HG03039 (cell line): Measurements from ENCODE around the gene ZNF322.

Experiments
- ATAC-seq: cut with Tn5 transposase; IDR thresholded peaks from one replicate; pipeline ENCODE4 v1.9.1; 2021; ENCODE audit warnings: mild to moderate bottlenecking, moderate library complexity; ENCODE audit not compliant: unreplicated experiment

Gene ZNF322

DNA sequence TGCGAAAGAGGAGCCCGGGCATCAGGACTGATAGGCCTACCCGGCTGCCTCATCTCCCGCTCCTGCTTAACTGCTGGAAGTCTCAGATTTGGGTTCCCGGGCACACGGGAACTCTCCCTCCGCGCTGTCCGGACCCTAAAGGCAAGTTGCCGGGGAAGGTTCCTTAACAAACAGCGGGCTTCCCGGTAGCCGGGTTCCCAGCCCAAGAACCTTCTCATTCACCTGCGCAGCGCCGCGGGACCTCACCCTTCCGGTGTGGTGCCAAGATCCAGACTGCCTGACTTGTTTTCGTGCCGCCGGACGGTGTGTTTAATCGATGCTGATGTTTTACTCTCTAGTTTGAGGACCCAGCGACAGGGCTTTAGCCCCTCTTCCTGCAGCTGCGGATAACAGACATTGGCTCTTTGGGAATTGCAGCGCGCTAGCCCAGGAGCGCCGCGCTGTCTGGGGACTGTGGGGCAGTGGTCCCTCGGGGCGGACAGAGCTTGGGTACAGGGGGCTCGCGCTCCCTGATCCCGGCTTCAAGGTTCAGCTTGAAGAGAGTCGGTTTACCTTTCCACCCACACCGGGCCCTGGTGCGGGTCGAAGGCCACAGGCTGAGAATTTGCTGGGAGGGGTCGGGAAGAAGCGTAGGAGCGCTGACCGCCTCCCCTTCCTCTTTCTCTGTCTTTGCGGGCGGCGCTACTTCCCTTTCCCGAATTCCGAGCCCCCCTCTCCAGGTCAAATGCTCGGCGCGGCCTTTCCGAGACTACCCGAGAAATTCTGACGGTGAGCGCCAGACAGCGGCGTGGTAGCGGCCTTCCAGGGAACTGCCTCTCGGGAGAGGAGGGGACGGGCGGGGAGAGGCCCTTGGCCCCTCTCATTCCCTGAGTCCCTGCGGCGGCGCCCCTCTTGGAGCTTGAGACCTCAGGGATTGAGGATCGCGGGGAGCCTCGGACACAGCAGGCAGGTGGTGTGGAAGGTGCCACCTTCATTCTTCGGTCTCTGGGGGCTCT is 45.6 kb downstream of the ZNF322 start:
- ATAC-seq: no peak

DNA sequence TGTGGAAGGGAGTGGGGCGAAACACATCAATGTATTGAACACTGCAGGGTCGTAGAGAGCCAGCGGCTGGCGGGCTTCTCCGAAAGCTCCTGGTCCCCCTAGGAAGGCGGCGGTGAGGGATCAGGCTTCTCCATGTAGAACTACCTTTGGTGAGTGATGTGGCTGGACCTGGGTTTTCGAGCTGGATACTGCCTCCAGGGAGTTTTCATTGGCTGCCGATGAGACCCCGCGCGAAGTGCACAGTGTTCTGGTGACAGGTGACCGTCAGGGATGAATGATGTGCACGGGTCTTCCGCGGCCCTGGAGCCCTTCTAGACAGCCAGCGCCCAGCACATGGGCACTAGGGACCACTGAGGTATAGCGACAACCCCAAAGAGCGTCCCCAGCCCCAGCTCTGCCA is 46.3 kb downstream of the ZNF322 start:
- no peak for ATAC-seq

DNA sequence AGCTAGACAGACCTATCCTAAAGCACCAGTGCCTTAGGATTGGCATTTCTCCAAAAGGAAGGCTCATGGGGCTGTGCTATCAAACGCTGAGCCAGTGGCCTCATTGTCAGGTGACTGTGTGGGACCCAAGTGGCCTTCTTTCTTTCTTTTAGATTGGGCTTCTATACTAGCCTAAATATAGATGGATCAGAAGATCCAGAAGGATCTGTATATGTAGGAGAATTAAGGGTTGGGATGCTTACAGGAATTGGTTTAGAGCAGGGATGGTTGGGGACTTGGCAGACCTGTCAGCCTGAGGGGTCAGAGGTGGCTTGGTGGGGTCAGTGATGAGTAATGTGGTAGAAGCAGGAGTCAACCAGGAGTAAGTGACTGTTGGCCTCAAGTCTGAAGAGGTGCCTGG is 47.9 kb downstream of the ZNF322 start:
- ATAC-seq: no peak

DNA sequence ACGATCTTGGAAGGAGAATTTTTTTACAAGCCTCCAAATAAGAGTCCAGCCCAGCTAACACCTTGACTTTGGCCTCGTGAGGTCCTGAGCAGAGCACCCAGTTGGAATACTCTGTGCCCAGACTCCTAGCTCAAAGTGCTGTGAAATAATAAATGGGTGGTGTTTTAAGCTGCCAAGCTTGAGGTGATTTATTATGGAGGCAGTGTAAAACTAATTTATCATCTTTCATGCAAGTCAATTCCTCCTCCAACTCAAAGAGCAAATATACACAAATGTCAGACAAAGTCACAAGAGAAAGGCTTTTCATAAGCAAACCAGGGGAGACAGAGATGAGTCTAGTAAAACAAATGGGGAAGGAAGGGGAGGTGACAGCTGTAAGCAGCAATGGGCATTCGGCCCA is 50.1 kb downstream of the ZNF322 start:
- ATAC-seq: no peak

DNA sequence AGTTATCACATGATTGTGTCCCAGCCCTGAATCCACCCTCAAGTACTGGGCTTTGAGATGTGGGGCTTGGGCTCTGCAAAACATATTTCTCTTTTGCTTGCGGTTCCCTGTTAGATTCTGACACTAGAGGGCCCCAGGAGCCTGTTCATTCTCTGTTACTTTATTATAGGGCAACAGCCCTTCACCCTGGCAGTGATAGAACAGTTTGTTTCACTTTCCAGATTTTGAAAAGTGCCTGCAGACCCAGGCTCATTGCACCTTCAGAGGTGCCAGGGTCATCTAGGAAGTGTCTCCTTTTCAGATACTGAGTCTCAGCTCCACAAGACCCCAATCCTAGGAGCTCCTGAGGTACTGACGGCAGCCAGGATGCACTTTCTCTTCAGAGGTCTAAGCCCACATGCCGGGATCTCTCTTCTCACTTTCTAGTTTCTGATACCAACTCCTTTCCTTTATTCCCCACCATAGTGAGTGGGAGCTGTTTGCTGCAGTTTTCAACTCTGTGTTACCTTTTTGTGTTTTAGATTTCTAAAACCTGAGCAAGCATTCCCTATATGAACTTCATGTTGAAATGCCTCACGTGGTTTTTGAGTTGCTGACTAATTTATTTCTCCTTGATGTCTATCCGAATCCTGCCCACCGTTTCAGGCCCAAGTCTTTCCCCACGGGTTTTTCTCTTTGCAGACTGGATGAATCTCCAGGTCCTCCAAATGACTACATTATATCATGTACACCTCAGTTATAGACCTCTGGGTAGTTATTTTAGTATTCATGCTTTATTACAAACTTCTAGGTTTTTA is 51.9 kb downstream of the ZNF322 start:
- no peak for ATAC-seq

DNA sequence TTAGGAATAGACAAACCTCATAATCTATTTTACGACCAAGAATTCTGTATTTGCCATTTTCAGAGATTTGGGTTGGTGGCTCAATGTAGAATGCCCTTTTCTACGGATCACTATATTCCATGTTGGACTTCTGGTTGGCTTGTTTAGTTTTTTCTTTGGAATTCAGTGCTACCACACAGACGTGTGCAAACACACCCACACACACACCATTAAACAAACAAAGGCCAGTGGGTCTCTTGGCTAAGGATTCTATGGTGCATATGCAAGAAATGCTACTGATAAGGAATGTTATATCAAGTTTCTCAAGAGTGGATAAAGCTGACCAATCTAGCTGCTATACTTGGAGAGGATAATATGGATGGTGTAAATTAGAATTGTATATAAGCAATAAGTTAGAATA is 54.7 kb downstream of the ZNF322 start:
- no peak for ATAC-seq

DNA sequence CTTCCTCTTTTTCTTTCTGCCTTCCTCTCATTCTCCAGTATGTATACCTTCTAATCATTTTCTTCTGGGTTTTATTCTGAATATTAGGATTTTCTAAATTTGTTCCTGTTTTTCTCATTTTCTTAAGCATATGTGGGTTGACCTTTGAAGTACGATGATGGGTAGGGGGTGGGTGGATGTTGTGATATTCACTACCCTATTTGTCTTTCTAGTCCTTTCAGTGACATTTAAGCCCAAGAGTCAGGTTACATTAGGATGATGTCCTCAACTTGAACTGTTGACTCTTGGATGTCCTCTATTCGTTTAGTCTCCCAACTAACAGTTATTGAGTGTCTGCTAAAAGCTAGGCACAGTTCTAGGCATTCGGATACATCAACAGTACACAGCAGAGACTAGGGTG is 55.5 kb downstream of the ZNF322 start:
- ATAC-seq: no peak

DNA sequence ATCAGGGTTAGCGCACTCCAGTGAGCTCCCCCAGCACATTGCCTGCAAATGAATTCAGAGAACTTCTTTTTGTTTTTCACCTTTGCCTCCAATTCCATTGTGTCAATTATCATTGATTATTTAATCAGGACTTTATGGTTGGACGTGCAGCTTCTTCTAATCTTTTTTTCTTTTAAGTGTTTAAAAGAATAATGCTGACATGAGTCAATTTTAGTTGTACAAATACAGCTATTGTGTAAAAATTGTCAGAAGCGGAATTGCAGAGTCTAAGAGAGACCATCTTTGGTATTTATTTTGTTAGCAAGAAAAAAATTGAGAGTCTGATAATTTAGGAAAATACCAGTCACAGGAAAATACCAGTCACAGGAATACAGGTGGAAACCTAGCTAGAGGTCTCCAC is 57.3 kb downstream of the ZNF322 start:
- no peak for ATAC-seq

DNA sequence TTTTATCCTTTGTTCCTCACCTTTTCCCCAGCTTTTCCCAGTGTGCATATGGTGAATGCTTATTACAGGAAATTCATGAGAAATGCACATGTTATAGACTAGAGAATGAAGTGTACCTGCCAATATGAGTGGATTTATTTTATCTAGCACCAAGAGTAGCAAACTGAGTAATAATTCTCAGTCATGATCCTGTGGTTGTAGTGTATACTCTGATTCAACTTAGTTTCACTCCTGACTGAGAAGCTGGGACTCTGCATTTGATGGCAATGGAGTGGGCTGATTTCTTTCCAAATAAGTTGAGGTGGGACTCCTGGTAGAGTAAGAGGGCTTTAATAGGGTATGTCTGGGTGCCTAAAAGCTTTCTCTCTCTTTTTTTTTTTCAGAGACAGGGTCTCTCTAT is 58.8 kb downstream of the ZNF322 start:
- ATAC-seq: no peak

DNA sequence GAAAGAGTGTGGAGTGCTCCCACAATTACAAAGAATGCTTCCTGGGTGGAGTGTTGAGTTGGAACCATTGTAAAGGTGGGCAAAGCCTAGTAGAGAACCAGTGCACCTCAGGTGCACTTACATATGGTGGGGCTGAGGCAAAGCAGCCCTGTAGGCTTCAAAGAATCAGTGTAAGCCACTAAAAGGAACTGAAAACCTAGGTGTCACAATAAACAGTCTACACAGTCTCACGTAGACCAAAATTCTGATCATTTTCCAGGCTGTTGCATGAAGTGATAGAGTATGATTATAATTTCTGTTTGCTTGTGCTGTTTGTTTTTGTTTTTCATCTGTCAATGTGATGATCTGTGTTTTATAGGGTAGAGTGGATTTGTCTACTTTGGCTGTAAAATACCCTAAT is 60.0 kb downstream of the ZNF322 start:
- no peak for ATAC-seq

DNA sequence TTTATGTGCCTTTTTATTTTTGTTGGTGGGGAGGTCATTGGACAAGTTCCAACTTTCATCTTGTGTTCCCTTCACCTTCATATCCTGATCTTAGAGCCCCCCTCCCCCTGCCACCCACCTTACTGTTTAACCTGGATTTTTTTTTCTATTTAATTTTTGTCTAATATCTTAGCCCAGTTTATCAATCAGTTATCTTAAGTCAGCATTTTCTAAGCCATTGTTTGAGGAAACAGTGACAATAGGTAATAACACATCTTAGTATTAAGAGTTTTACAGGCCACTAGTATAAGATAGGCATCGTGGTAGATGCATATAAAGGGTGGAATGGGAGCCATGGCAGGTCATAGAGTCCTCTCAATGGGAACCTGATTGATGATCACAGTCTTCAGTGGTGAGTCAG is 60.4 kb downstream of the ZNF322 start:
- no peak for ATAC-seq

DNA sequence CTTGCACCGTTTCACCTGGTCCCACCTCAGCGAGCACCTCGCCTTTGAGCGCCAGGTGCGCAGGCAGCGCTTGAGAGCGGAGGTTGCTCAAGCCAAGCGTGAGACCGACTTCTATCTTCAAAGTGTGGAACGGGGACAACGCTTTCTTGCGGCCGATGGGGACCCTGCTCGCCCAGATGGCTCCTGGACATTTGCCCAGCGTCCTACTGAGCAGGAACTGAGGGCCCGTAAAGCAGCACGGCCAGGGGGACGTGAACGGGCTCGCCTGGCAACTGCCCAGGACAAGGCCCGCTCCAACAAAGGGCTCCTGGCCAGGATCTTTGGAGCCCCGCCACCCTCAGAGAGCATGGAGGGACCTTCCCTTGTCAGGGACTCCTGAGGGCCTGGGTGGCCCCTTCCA is 61.3 kb downstream of the ZNF322 start:
- no peak for ATAC-seq

DNA sequence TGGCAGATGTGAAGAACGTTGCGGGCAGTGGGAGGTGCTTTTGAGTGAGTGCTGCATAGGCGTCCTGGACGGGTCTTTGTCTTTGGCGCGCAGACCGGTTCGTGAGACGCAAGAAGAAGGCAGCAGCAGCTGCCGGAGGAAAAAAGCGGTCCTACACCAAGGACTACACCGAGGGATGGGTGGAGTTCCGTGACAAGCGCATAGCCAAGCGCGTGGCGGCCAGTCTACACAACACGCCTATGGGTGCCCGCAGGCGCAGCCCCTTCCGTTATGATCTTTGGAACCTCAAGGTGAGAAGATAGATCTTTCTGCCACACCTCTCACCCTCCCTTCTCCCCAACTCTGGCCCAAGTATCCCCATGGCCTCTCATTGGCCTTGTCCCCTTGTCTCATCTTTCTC is 61.7 kb downstream of the ZNF322 start:
- no peak for ATAC-seq

DNA sequence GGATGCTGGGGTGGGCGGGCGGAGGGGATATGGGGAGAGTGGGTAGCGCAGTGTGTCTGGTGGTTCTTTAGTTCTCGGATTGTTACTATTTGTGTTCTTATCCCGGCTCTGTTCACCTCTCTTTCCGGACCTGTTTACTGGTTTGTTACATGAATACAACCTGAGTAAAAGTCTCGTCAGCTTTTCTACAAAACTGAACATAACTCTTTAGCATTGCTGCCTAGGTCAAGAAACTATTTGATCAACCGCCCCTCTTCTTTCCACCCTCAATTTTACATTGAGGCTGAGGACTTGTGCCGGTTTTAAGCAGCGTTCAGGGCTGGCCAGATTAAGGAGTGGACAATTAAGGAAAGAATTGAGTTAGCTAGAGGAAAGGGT is 62.2 kb downstream of the ZNF322 start:
- no peak for ATAC-seq

DNA sequence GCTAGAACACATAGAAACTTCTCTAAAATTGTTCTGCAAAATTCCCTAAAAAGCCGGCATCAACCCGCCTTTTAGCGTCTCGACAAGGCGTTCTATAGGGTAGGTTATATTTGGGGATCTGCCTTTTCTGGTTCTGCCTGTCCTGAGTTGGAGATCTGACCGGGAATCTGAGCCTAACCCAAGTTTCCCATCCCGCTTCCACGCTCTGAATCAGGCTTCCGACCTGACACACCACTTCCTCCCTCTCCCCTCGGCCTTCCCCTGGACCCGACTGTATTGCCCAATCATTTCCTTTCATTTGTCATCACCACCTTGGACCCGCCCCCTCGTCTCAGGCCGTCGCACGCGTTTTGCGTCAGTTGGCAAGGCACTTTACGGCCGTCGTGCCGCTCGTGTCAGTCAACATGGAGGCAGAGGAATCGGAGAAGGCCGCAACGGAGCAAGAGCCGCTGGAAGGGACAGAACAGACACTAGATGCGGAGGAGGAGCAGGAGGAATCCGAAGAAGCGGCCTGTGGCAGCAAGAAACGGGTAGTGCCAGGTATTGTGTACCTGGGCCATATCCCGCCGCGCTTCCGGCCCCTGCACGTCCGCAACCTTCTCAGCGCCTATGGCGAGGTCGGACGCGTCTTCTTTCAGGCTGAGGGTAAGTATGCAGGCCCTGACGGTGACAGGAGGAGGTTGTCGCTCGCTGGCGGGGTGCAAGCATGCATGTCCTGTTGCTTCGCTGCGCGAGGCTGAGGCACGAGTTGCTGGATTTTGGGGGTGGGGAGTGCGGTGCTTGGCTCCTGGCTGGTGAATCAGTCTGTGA is 62.8 kb downstream of the ZNF322 start, which contains the start of gene ABT1:
TSS of gene ABT1 (plus strand) at position 375 of the 810 bp plus-strand sequence. CDS start at position 405, 30 bp downstream.
- peak; percentile 68 for ATAC-seq

DNA sequence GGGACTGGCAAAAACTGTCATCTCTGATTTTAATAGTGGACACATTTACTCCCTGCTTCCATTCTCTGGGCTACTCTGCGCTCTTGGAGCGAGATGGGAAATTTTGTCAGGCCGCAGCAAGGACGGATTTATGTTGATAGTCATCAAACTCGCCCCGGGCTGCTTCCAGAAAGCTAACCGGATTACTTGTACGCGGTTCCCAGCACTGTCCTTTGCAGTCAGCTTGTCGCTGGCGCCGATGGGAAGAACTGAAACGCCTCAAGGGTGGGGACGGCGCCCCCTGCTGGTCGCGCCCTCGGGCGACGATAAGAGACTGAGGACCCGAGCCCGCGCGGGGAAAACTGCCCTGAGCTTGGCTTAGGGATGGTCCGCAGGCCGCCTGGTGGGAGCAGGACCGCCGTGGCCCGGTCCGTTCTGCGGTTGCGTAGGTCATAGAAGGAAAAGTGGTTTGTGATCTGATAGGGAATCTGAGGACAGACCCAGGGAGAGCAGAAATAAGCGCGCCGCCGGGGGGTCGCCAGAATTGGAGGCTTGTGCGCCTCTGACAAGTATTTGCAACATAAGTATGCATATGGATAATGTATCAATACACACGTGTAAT is 63.8 kb downstream of the ZNF322 start:
- ATAC-seq: peak; percentile 47

DNA sequence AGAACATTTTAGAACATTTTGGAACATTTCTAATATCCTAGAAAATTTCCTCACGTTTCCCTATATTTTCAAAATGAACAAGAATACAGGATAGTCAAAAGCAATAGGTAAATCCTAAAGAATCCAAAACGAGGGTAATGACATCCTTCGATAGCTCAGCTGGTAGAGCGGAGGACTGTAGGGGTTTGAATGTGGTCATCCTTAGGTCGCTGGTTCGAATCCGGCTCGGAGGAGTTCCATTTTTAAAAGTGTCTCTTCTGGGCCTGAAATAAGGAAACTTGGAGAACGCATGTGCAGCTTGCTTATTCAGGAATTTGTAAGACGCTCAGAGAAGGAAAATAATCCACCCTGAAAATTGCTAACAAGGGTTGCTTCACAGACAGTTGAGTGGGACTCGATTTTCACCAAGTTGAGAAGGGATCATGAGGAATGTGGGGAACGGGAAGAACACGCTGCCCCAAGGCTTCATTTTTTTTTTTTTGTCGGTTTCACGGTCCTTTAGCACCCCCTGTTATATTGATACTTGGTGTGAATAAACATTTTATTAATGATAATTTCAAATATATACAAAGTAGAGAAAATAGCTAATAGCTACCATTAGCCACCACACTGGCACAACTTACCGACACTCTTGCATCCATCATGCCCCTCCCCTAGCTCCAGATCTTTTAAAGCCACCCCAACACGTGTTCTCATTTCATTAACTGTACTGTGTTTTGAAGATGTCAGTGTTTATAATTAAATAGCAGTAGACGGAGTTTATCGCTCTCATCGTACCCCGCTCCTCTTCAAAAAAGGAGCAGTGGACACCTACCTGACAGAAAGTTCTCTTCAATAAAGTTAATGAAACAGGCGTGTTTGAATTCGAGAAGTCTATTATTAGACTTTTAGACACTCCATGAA is 64.6 kb downstream of the ZNF322 start:
- ATAC-seq: no peak

DNA sequence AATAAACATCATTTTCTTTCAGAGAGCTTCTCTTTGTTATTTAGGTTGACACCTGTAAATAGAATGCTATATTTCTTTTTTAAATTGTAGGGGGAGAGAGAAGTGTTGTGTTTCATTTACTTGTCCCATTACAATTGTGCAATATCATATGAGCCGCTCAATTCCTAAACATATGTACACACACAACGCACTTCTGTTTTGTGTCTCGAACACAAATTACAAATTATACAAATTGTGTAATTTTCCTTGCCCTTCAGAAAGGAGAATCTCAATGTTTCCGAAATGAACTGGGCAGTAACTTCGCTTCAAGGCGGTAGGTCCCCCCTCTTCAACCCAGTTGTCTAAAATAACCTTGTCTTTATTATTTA is 65.4 kb downstream of the ZNF322 start:
- ATAC-seq: no peak

DNA sequence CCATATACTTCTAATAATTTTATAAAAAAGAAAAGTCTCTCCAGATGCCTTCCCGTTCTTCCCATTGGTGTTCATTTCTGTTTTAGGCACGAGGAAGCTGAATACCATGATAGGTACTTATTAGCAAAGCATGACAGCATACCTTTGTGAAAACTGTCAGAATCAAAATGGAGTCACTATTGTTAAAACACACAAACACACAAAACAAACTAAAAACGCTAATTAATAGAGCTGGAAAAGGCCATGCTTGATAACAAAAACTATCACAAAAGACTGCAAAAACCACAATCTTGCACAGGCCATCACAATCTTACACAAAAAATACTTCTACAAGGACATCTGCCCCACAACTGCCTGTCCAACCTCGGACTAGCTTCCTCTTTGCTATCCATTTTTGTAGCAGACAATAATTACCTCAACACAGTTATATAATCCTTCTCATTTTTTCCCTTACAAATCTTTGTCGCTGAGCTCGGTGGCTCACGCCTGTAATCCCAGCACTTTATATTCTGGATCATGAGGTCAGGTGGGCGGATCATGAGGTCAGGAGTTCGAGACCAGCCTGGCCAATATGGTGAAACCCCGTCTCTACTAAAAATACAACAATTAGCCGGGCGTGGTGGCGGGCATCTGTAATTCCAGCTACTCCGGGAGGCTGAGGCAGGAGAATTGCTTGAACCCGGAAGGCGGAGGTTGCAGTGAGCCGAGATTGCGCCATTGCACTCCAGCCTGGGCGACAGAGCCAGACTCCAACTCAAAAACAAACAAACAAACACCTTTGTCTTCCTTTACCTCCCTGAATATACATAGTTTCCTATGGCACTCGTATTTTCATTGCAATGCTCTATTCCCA is 66.0 kb downstream of the ZNF322 start:
- ATAC-seq: no peak
